ENCODE data around the gene OR1N1. TPM values are rescaled to one million over a fixed set of nuclear protein-coding genes. Genes with fewer than 3 reads are reported as not detected.

The OR1N1 gene
- total and polyA plus RNA-seq, 9 donors = not detected

DNA sequence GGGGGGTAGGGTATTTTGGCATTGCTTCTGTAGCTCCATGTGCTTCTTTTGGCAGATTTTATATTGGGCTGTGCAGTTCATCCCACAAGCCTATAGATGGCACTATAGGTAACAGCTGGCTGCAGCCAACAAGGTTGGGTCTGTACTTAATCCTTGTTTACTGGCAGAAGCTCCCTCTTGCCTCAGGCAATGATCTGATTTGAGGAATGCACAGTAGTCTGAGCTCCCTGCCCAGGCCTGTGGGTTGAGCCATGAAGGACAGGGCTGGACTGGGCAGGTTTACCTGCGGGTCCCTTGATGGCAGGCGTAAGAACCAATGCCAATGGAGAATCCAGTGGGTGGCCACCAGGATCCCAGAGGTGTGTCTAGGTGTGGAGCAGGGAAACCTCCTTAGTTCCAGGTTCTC lies 28.2 kb downstream of the OR1N1 start:
- TF ChIP-seq, protein P1, sequence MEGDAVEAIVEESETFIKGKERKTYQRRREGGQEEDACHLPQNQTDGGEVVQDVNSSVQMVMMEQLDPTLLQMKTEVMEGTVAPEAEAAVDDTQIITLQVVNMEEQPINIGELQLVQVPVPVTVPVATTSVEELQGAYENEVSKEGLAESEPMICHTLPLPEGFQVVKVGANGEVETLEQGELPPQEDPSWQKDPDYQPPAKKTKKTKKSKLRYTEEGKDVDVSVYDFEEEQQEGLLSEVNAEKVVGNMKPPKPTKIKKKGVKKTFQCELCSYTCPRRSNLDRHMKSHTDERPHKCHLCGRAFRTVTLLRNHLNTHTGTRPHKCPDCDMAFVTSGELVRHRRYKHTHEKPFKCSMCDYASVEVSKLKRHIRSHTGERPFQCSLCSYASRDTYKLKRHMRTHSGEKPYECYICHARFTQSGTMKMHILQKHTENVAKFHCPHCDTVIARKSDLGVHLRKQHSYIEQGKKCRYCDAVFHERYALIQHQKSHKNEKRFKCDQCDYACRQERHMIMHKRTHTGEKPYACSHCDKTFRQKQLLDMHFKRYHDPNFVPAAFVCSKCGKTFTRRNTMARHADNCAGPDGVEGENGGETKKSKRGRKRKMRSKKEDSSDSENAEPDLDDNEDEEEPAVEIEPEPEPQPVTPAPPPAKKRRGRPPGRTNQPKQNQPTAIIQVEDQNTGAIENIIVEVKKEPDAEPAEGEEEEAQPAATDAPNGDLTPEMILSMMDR (IDR thresholded peaks at IDR 0.05) = no peak
- TF ChIP-seq POLR2A (IDR thresholded peaks at IDR 0.05) (no peak), EP300 (IDR thresholded peaks at IDR 0.05) (no peak)
- no peaks in the 10 kb centered on the region for H3K27me3 ChIP-seq
- no peaks in the 10 kb centered on the region for H3K4me1 ChIP-seq (ENCODE audit: insufficient read depth)
- WGBS, 3 donors = 29 to 82% (median 46%) methylated on average over 2 of the region's 2 CpGs
- H3K9me3 ChIP-seq = no peaks in the 10 kb centered on the region
- no peaks in the 10 kb centered on the region for H3K36me3 ChIP-seq
- intact Hi-C loops (cut with DNase I) = no loop called here
- H3K27ac ChIP-seq = no peak overlapping the region
- H3K4me3 ChIP-seq = no peak overlapping the region
- no peak for DNase-seq

DNA sequence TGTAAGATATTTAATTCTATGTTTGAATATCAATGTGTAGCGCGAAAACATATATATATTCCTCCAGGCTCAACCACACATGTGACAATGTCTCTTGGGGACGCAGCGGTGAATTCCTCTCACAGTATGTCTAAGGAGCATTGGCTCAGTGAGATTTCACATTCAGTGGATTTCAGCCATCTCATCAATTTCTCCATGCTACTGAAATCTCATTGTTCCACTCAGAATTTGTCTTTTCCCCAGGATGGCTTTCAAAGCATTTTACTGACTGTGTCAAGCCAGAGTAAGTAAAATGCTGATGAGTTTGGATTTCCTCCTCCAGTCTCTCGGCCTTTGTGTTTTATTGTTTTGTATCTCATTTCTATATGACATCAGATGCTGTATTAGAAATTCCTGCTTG lies 48.0 kb downstream of the OR1N1 start:
- intact Hi-C loops (cut with DNase I) = loop anchor here in 1 of 4 donors (10.0 kb wide), 1 partner anchor 326 kb away; the partner anchor contains the start of gene OR1K1

DNA sequence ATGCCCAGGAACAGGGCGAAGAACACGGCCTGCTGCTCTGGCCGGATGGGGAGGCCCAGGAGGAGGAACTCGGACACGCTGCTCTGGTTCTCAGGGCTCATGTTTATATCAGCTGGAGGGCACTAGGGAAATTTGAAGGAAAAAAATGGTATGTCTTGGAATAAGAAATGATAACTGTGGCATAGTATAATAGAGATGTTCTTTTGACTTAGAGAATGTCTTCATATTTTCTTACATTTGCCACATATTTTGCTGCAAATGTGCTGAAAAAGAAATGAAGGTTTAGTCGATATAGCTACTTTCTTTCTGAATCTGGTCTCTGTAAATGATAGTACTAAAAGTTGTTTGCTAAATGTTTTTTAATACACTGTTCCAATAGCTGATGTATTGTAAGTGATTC lies 49.3 kb downstream of the OR1N1 start, which contains the start of gene OR1J1:
Gene OR1J1, minus strand, starts transcription at position 101 of the 400 bp plus-strand sequence. Its CDS starts 0 bp downstream, at position 101.
- Histone ChIP-seq H3K9me3 (no peaks in the 10 kb centered on the region), H3K36me3 (no peaks in the 10 kb centered on the region), H3K4me3 (no peak within 1 kb of the TSS), H3K27ac (no peak within 1 kb of the TSS), H3K4me1 (ENCODE audit: insufficient read depth) (no peaks in the 10 kb centered on the region), H3K27me3 (no peaks in the 10 kb centered on the region)
- WGBS, 3 donors = 78 to 84% (median 83%) methylated on average over 6 of the region's 6 CpGs
- no peak for DNase-seq
- no peak for TF ChIP-seq EP300 (IDR thresholded peaks at IDR 0.05)
- TF ChIP-seq POLR2A (IDR thresholded peaks at IDR 0.05) = no peak
- TF ChIP-seq, protein P1 (IDR thresholded peaks at IDR 0.05) = no peak
- intact Hi-C loops (cut with DNase I) = loop anchor here in 1 of 4 donors (10.0 kb wide), 1 partner anchor 327 kb away; the partner anchor contains the start of gene OR1K1

More for the DNA sequence above, 48.0 kb downstream of the OR1N1 start:
- DNase-seq = no peak
- Histone ChIP-seq H3K27ac (no peak overlapping the region), H3K36me3 (no peaks in the 10 kb centered on the region), H3K4me1 (ENCODE audit: insufficient read depth) (no peaks in the 10 kb centered on the region), H3K9me3 (no peaks in the 10 kb centered on the region), H3K27me3 (no peaks in the 10 kb centered on the region), H3K4me3 (no peak overlapping the region)
- 86 to 97% (median 89%) methylated on average over 5 of the region's 5 CpGs for WGBS, 3 donors
- TF ChIP-seq POLR2A (IDR thresholded peaks at IDR 0.05) = no peak
- no peak for TF ChIP-seq EP300 (IDR thresholded peaks at IDR 0.05)
- TF ChIP-seq, protein P1 (IDR thresholded peaks at IDR 0.05) = no peak

DNA sequence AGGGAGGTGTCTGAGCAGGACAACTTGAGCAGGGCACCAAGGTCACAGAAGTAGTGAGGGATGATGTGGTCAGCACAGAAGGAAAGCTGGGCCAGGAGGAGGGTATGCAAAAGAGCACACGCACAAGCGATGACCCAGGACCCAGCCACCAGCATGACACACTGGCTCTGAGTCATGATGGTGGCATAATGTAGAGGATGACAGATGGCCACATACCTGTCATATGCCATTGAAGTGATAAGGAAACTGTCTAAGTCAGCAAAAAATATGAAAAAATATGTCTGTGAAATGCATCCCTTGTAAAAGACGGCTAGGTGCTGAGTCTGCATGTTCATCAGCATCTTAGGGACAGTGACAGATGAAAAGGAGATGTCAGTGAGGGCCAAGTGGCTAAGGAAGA lies 49.7 kb downstream of the OR1N1 start:
- intact Hi-C loops (cut with DNase I) = loop anchor here in 1 of 4 donors (10.0 kb wide), 1 partner anchor 327 kb away; the partner anchor contains the start of gene OR1K1
- TF ChIP-seq EP300 (IDR thresholded peaks at IDR 0.05) (no peak), POLR2A (IDR thresholded peaks at IDR 0.05) (no peak)
- TF ChIP-seq, protein P1 (IDR thresholded peaks at IDR 0.05) = no peak
- Histone ChIP-seq H3K4me3 (no peak overlapping the region), H3K36me3 (no peaks in the 10 kb centered on the region), H3K27ac (no peak overlapping the region), H3K27me3 (no peaks in the 10 kb centered on the region), H3K9me3 (no peaks in the 10 kb centered on the region), H3K4me1 (ENCODE audit: insufficient read depth) (no peaks in the 10 kb centered on the region)
- no peak for DNase-seq
- 85 to 86% (median 86%) methylated on average over 3 of the region's 3 CpGs for WGBS, 3 donors

Other genes with a start within 250 kb of the OR1N1 start
- 10 to 100 TPM in 1 of 7 donors, 1 to 10 TPM in 6; 1.4 to 37.1 (median 7.0) TPM for gene PTGS1, start 156.3 kb downstream of the OR1N1 start, total RNA-seq
- 1 to 10 TPM in 1 of 2 donors, under 1 TPM in 1; 0.90 to 8.2 TPM for gene PTGS1, start 156.3 kb downstream of the OR1N1 start, polyA plus RNA-seq
- gene OR1J1, start 49.4 kb downstream of the OR1N1 start, total RNA-seq = not detected
- gene OR1J1, start 49.4 kb downstream of the OR1N1 start, polyA plus RNA-seq = not detected
- gene OR1J2, start 16.5 kb downstream of the OR1N1 start, total RNA-seq = not detected
- gene OR1J2, start 16.5 kb downstream of the OR1N1 start, polyA plus RNA-seq = not detected
- gene OR1J4, start 8.2 kb downstream of the OR1N1 start, total RNA-seq = not detected
- not detected for gene OR1J4, start 8.2 kb downstream of the OR1N1 start, polyA plus RNA-seq
- not detected for gene OR1N2, start 25.8 kb upstream of the OR1N1 start, total RNA-seq
- gene OR1N2, start 25.8 kb upstream of the OR1N1 start, polyA plus RNA-seq = not detected
- under 1 TPM in 3 of 7 donors, not detected in 4; 0.20 to 0.24 (median 0.22) TPM for gene OR1L8, start 56.1 kb upstream of the OR1N1 start, total RNA-seq
- under 1 TPM in 1 of 2 donors, not detected in 1; 0.28 TPM for gene OR1L8, start 56.1 kb upstream of the OR1N1 start, polyA plus RNA-seq
- not detected for gene OR1Q1, start 87.4 kb upstream of the OR1N1 start, total RNA-seq
- gene OR1Q1, start 87.4 kb upstream of the OR1N1 start, polyA plus RNA-seq = not detected
- gene OR1B1, start 130.3 kb upstream of the OR1N1 start, total RNA-seq = not detected
- gene OR1B1, start 130.3 kb upstream of the OR1N1 start, polyA plus RNA-seq = not detected
- not detected for gene OR1L1, start 134.4 kb upstream of the OR1N1 start, total RNA-seq
- not detected for gene OR1L1, start 134.4 kb upstream of the OR1N1 start, polyA plus RNA-seq
- gene OR1L3, start 147.8 kb upstream of the OR1N1 start, total RNA-seq = not detected
- not detected for gene OR1L3, start 147.8 kb upstream of the OR1N1 start, polyA plus RNA-seq
- gene OR1L4, start 196.7 kb upstream of the OR1N1 start, total RNA-seq = not detected
- not detected for gene OR1L4, start 196.7 kb upstream of the OR1N1 start, polyA plus RNA-seq
- gene OR1L6, start 215.0 kb upstream of the OR1N1 start, total RNA-seq = not detected
- gene OR1L6, start 215.0 kb upstream of the OR1N1 start, polyA plus RNA-seq = not detected